Measurements from ENCODE around the gene CSNK2A3. TPM values are rescaled to one million over a fixed set of nuclear protein-coding genes. Genes with fewer than 3 reads are reported as not detected.

CSNK2A3 gene
- total RNA-seq, 2 donors from 2014 or later = 0.57 to 0.64 TPM

DNA sequence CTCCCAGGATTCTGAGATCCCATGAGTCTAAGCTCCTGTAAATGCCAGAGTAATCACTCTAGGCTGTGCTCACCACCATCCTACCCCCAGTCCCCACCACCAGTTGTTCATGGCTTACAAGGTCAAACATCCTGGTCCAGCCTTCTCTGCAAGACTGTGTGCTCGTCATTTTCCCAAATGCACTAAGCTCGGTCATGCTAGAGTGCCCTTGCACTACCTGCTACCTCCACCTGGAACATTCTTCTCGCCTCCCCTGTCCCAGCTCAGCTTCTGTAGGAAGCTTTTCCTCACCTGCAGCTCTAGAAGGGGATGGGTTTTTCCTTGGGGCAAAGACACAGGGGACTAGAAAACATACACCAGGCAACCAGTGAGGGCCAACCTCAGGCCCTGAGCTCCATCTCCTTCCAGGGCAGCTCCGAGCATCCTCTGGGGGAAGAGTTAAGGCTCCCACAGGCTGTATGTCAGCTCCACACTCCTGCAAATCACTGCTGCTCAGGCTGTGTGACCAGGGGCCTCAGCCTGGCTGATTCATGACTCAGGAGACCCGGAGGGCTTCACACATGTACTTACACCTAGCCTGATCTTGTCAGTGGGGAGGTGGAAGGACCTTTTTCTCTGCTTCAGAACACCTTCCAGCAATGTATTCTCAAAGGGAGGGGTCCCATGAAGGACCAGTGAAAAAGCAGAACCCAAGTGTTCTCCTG, 37.2 kb upstream of the CSNK2A3 start:
- no peaks in the 10 kb centered on the region for H3K9me3 ChIP-seq
- no peak overlapping the region for H3K9ac ChIP-seq (ENCODE audit: low read depth in 2 of 2, low read length in 2 of 2)
- TF ChIP-seq, protein P1, sequence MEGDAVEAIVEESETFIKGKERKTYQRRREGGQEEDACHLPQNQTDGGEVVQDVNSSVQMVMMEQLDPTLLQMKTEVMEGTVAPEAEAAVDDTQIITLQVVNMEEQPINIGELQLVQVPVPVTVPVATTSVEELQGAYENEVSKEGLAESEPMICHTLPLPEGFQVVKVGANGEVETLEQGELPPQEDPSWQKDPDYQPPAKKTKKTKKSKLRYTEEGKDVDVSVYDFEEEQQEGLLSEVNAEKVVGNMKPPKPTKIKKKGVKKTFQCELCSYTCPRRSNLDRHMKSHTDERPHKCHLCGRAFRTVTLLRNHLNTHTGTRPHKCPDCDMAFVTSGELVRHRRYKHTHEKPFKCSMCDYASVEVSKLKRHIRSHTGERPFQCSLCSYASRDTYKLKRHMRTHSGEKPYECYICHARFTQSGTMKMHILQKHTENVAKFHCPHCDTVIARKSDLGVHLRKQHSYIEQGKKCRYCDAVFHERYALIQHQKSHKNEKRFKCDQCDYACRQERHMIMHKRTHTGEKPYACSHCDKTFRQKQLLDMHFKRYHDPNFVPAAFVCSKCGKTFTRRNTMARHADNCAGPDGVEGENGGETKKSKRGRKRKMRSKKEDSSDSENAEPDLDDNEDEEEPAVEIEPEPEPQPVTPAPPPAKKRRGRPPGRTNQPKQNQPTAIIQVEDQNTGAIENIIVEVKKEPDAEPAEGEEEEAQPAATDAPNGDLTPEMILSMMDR (IDR thresholded peaks at IDR 0.05) = no peak
- no peak for DNase-seq
- no peak overlapping the region for H3K27ac ChIP-seq
- no peaks in the 10 kb centered on the region for H3K36me3 ChIP-seq
- intact Hi-C loops (cut with DNase I) = no loop called here
- no peaks in the 10 kb centered on the region for H3K27me3 ChIP-seq
- no peaks in the 10 kb centered on the region for H3K4me1 ChIP-seq
- no peak overlapping the region for H3K4me3 ChIP-seq

DNA sequence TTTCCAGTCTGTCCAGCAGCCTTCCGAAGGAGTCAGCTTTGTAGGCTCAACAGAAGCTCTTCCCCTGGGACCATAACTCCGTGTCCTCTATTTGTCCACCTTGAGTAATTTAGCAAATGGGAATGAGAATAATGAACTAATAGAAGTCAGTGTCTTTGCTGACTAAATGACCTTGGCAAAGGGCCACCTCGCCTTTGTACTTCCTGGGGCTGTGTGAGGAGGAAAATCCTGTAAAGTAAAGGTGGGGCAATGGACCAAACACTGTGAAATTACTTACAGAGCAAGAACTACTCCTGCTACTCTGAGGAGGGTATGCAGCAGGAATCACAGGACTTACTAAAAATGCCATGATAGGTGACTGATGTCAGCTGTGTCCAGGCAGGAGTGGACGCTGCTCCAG, 36.2 kb upstream of the CSNK2A3 start:
- Histone ChIP-seq H3K9ac (ENCODE audit: low read depth in 2 of 2, low read length in 2 of 2) (peak overlapping the region in 1 of 2 donors; percentile 35), H3K27ac (peak overlapping the region; percentile 53), H3K27me3 (no peaks in the 10 kb centered on the region), H3K36me3 (no peaks in the 10 kb centered on the region), H3K4me3 (no peak overlapping the region), H3K4me1 (no peaks in the 10 kb centered on the region), H3K9me3 (no peaks in the 10 kb centered on the region)
- intact Hi-C loops (cut with DNase I) = no loop called here
- peak; percentile 84 for DNase-seq
- TF ChIP-seq, protein P1 (IDR thresholded peaks at IDR 0.05) = no peak

DNA sequence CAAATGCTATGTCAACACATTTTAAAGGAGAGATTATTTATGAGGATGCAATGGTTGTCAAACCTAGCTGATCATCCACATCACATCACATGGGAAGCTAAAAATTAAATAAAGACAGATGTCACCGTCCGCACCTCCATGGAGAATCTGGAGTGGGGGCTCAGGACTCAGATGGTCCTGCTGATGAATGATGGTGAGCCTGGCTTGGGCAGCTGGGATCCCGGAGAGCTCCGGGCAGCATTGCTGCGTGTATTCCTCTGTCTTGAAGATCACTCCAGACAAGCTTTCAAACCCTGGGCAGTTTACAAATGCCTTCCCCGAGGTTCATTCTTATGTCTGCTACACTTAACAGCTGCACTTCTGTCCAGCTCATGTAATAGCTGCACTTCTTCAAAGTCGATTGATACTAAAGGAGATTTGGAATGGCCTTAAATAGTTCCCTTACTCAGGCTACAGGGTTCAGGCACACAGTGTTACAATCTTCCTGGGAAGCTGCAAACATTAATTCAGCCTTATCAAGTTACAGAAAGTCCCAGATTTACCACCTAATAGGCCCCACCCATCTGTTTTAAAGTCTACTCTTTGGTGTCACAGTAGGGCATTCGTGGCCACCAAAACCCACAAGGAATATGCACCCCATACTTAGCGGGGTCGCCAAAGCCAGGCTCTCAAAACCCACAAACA, 34.7 kb upstream of the CSNK2A3 start:
- no peaks in the 10 kb centered on the region for H3K27me3 ChIP-seq
- intact Hi-C loops (cut with DNase I) = no loop called here
- no peaks in the 10 kb centered on the region for H3K4me1 ChIP-seq
- H3K4me3 ChIP-seq = no peak overlapping the region
- TF ChIP-seq, protein P1 (IDR thresholded peaks at IDR 0.05) = no peak
- H3K36me3 ChIP-seq = no peaks in the 10 kb centered on the region
- H3K9ac ChIP-seq (ENCODE audit: low read depth in 2 of 2, low read length in 2 of 2) = no peak overlapping the region
- H3K9me3 ChIP-seq = no peaks in the 10 kb centered on the region
- DNase-seq = no peak
- H3K27ac ChIP-seq = no peak overlapping the region

DNA sequence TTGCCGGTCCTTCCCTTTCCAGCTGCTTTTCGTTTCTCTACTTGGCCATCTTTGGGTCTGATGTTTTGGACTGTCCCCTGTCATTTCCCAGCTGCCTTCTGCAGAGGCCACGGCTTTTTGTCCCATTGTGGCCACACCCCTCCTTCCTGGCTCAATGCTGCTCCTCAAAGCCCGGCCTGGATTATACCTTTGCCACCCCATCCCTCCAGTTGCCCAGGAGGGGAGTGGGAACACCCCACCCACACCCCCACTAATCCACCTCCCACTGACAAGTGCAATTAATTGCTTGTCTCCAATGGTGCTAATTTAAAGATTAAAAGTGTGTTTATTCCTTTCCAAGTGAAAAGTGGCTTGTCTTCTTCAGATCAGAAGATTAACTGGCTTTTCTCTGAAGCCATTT, 34.2 kb upstream of the CSNK2A3 start:
- no peak for DNase-seq
- TF ChIP-seq, protein P1 (IDR thresholded peaks at IDR 0.05) = no peak
- intact Hi-C loops (cut with DNase I) = no loop called here
- Histone ChIP-seq H3K27ac (no peak overlapping the region), H3K36me3 (no peaks in the 10 kb centered on the region), H3K9me3 (no peaks in the 10 kb centered on the region), H3K27me3 (no peaks in the 10 kb centered on the region), H3K4me1 (no peaks in the 10 kb centered on the region), H3K4me3 (no peak overlapping the region), H3K9ac (ENCODE audit: low read depth in 2 of 2, low read length in 2 of 2) (no peak overlapping the region)

DNA sequence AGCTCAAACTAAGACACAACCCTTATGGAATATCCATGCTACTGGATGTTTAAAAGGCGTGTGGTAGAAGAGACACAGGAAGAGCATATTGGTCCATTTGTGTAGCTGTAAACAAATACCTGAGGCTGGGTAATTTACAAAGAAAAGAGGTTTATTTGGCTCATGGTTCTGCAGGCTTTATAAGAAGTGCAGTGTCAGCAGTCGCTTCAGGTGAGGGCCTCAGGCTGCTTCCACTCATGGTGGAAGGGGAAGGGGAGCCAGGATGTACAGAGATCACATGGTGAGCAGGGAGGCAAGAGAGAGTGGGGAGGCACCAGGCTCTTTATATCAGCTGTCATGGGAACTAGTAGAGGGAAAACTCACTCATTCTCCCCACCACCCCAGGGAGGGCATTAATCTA, 31.8 kb upstream of the CSNK2A3 start:
- TF ChIP-seq, protein P1 (IDR thresholded peaks at IDR 0.05) = no peak
- H3K9ac ChIP-seq (ENCODE audit: low read depth in 2 of 2, low read length in 2 of 2) = no peak overlapping the region
- no peaks in the 10 kb centered on the region for H3K9me3 ChIP-seq
- H3K27ac ChIP-seq = no peak overlapping the region
- no peak for DNase-seq
- no peaks in the 10 kb centered on the region for H3K36me3 ChIP-seq
- H3K27me3 ChIP-seq = no peaks in the 10 kb centered on the region
- intact Hi-C loops (cut with DNase I) = no loop called here
- no peaks in the 10 kb centered on the region for H3K4me1 ChIP-seq
- H3K4me3 ChIP-seq = no peak overlapping the region
